ENCODE measurements around the gene SPRY2. TPM values are rescaled to one million over a fixed set of nuclear protein-coding genes. Genes with fewer than 3 reads are reported as not detected.

Gene SPRY2
- total and polyA plus RNA-seq, 2 of the 8 experiments (the other 6 are each of a cell fraction or from before 2014, with no cell fraction given), result 37.7 to 37.9 TPM

DNA sequence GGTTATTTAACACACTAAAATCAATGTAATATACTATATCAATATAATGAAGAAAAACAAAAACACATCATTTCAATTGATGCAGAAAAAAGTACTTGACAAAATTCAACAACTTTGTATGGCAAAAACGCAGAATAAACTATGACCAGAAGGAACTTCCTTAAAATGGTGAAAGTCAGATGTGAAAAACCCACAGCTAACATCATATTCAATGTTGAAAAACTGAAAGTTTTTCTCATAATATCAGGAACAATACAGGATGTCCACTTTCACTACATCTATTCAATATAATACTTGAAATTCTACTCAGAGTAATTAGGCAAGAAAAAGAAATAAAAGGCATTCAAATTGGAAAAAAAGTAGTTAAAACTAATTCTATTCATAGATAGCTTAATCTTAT is 50.3 kb downstream of the SPRY2 start:
- Histone ChIP-seq H3K4ac (replicated peaks; ENCODE audit: insufficient read length, low read depth, low read length) (no peak overlapping the region), H2BK120ac (replicated peaks; ENCODE audit: low read depth, low read length) (no peak overlapping the region), H3K4me2 (ENCODE audit: insufficient read depth in 1 of 2, low read depth in 2 of 2, low read length in 2 of 2) (no peak overlapping the region), H3K79me1 (ENCODE audit: low read depth, low read length) (no peaks in the 10 kb centered on the region), H2BK12ac (ENCODE audit: low read depth, low read length) (no peak overlapping the region), H3K79me2 (ENCODE audit: control insufficient read depth in 1 of 2, insufficient read depth in 2 of 2, low read length in 2 of 2) (no peaks in the 10 kb centered on the region), H4K20me1 (replicated peaks in 1 of 2; ENCODE audit: control insufficient read depth in 1 of 2, insufficient read depth in 2 of 2, low read length in 2 of 2) (no peaks in the 10 kb centered on the region), H2BK20ac (ENCODE audit: low read length) (no peak overlapping the region), H3K56ac (replicated peaks; ENCODE audit: insufficient read length, low read depth, low read length) (no peak overlapping the region), H3K27ac (ENCODE audit: low read depth, low read length) (no peak overlapping the region), H3K4me3 (ENCODE audit: extremely low read depth in 1 of 4, insufficient read depth in 2 of 4, low read depth in 3 of 4, low read length in 4 of 4) (no peak overlapping the region), H2BK5ac (ENCODE audit: low read depth, low read length) (no peak overlapping the region), H3K9me3 (ENCODE audit: insufficient read depth in 2 of 2, low read depth in 1 of 2, low read length in 1 of 2) (no peaks in the 10 kb centered on the region), H3K27me3 (replicated peaks in 1 of 4; ENCODE audit: control insufficient read depth in 3 of 4, extremely low read depth in 1 of 4, insufficient read depth in 3 of 4, low read length in 3 of 4) (no peaks in the 10 kb centered on the region), H3K23me2 (ENCODE audit: low read depth, low read length) (no peaks in the 10 kb centered on the region), H3K14ac (ENCODE audit: insufficient read length) (no peak overlapping the region), H3K18ac (ENCODE audit: extremely low read depth, low read length) (no peak overlapping the region), H3K9ac (replicated peaks in 1 of 4; ENCODE audit: extremely low read depth in 1 of 4, low read depth in 3 of 4, low read length in 3 of 4) (no peak overlapping the region), H3K36me3 (ENCODE audit: control insufficient read depth in 2 of 4, insufficient read depth in 4 of 4, low read length in 3 of 4) (no peaks in the 10 kb centered on the region), H2AFZ (ENCODE audit: low read length) (no peak overlapping the region), H2BK15ac (ENCODE audit: low read length) (no peak overlapping the region), H4K91ac (replicated peaks; ENCODE audit: insufficient read length, low read length) (no peak overlapping the region), H3K4me1 (replicated peaks in 1 of 4; ENCODE audit: control insufficient read depth in 3 of 4, insufficient read depth in 4 of 4, low read length in 3 of 4) (peaks cover 0 to 1% (median under 1%) of the 10 kb centered on the region in 4 experiments; a peak in 2 of 7 replicates), H4K8ac (ENCODE audit: extremely low read depth, insufficient read depth, low read length) (no peak overlapping the region), H2AK5ac (ENCODE audit: low read depth, low read length) (no peak overlapping the region), H4K5ac (ENCODE audit: insufficient read length, low read depth, low read length) (no peak overlapping the region), H3K23ac (ENCODE audit: insufficient read length) (no peak overlapping the region)
- WGBS, 2 experiments (ENCODE audit: extremely low coverage in 1 of 2, insufficient coverage in 1 of 2, insufficient read length in 1 of 2, insufficient replicate concordance in 2 of 2, low coverage in 1 of 2, low lambda C conversion rate in 2 of 2, missing lambda C conversion rate in 1 of 2), result 94% methylated on average over 1 of the region's 1 CpG; no CpG with 5 or more reads in 1 of the 2 experiments
- DNase-seq (ENCODE audit: low read depth in 1 of 2, low spot score in 2 of 2) (no peak), FAIRE-seq (no peak)
- TF ChIP-seq EZH2 (IDR thresholded peaks at IDR 0.05; ENCODE audit: low read depth, low read length, severe bottlenecking) (no peak), SIRT6 (IDR thresholded peaks at IDR 0.05; ENCODE audit: low read length) (no peak), SP4 (IDR thresholded peaks at IDR 0.05; ENCODE audit: low read length) (no peak), SIN3A (conservative IDR thresholded peaks at IDR 0.05 in 1 of 2, IDR thresholded peaks at IDR 0.05 in 1 of 2; ENCODE audit: low read depth in 1 of 2, low read length in 2 of 2) (no peak), TEAD4 (IDR thresholded peaks at IDR 0.05; ENCODE audit: low read depth, low read length) (no peak), JUN (IDR thresholded peaks at IDR 0.05; ENCODE audit: low read depth, low read length) (no peak), CHD1 (IDR thresholded peaks at IDR 0.05; ENCODE audit: low read depth, low read length) (no peak), ASH2L (IDR thresholded peaks at IDR 0.05; ENCODE audit: low read length) (no peak), TAF1 (IDR thresholded peaks at IDR 0.05; ENCODE audit: low read depth, low read length) (no peak), POLR2AphosphoS5 (IDR thresholded peaks at IDR 0.05; ENCODE audit: low read depth, low read length) (no peak), BRCA1 (IDR thresholded peaks at IDR 0.05; ENCODE audit: low read depth, low read length) (no peak), TAF7 (optimal IDR thresholded peaks at IDR 0.05; ENCODE audit: borderline replicate concordance, low read depth, low read length) (no peak), FOSL1 (IDR thresholded peaks at IDR 0.05; ENCODE audit: insufficient read depth, low read depth, low read length) (no peak)
- TF ChIP-seq, protein P1, sequence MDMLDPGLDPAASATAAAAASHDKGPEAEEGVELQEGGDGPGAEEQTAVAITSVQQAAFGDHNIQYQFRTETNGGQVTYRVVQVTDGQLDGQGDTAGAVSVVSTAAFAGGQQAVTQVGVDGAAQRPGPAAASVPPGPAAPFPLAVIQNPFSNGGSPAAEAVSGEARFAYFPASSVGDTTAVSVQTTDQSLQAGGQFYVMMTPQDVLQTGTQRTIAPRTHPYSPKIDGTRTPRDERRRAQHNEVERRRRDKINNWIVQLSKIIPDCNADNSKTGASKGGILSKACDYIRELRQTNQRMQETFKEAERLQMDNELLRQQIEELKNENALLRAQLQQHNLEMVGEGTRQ (IDR thresholded peaks at IDR 0.05; ENCODE audit: low read length), result no peak
- ChIA-PET CTCF (ENCODE audit: partially characterized antibody) (interaction anchor here (0.7 kb wide), 1 partner anchor 294 kb away, joined by 4 read pairs; no protein-coding TSS in a partner anchor), POLR2A (ENCODE audit: partially characterized antibody) (interaction anchor here (0.6 kb wide), 1 partner anchor 66 kb away, joined by 3 read pairs; no protein-coding TSS in a partner anchor)

All from H1 (cell line).